GM12878 (cell line): ENCODE data around the gene STEAP3. TPM values are rescaled to one million over a fixed set of nuclear protein-coding genes. Genes with fewer than 3 reads are reported as not detected.

Experiments used
- ATAC-seq: fragments of 200-7000 bp; cut with Tn5 transposase; 3 replicates; pipeline ENCODE4 v1.9.1; 2020; ENCODE audit warnings: mild to moderate bottlenecking, moderate library complexity
- BruUV-seq: library from RNA; stranded (reverse); fragments of 400-500 nt; replicated peaks from 2 replicates; lab custom pipeline; 2021; lab: Mats Ljungman, UMichigan
- CTCF ChIA-PET: fragments of 300-600 bp; sonication (Branson Sonifier 250); formaldehyde crosslinking; extraction: SDS; loops from one replicate; lab custom pipeline; 2021; ENCODE audit warnings: inconsistent platforms; lab: Yijun Ruan, JAX
- POLR2A ChIA-PET: fragments of 350-600 bp; formaldehyde crosslinking; extraction: SDS; loops from one replicate; lab custom pipeline; 2021; ENCODE audit warnings: inconsistent platforms; lab: Charles Lee
- RAD21 ChIA-PET: fragments of 300-600 bp; sonication (Branson Sonifier 250); formaldehyde crosslinking; loops from one replicate; lab custom pipeline; 2023; ENCODE audit warnings: antibody characterized with exemption; ENCODE audit not compliant: unreplicated experiment; lab: Charles Lee
- SMC1A ChIA-PET: fragments of 300-600 bp; sonication (Branson Sonifier 250); formaldehyde crosslinking; loops from one replicate; lab custom pipeline; 2023; ENCODE audit not compliant: unreplicated experiment, uncharacterized antibody; lab: Charles Lee
- DNase-seq: peaks from one replicate; pipeline ENCODE4 v3.0.0-alpha.2; 2011; ENCODE audit warnings: low read depth, low spot score
- FAIRE-seq: peaks from 3 replicates; lab custom pipeline; 2011; peaks lifted over from hg19 to GRCh38; lab: Jason Lieb, UNC
- H2AFZ ChIP-seq: 2 replicates; pipeline ENCODE4 v1.6.0; 2011; ENCODE audit warnings: low read depth, low read length, control low read depth; ENCODE audit not compliant: control insufficient read depth
- H3K27ac ChIP-seq: 2 replicates; pipeline ENCODE4 v1.5.1; 2011; ENCODE audit warnings: control low read depth; ENCODE audit not compliant: control insufficient read depth, insufficient read depth
- H3K27me3 ChIP-seq, 2 experiments: replicated peaks in 1 of 2; 2 replicates each; pipeline versions ENCODE4 v1.6.0 to v1.6.1; 2011; ENCODE audit warnings: low read length in 1 of 2; ENCODE audit not compliant: control insufficient read depth in 2 of 2, insufficient read depth in 2 of 2
- H3K36me3 ChIP-seq, 2 experiments: 2 replicates each; pipeline ENCODE4 v1.5.1; 2011; ENCODE audit warnings: low read length in 1 of 2; ENCODE audit not compliant: control insufficient read depth in 2 of 2, insufficient read depth in 2 of 2
- H3K4me1 ChIP-seq: 2 replicates; pipeline ENCODE4 v1.6.1; 2011; ENCODE audit warnings: mild to moderate bottlenecking, low read length, moderate library complexity, mixed read lengths; ENCODE audit not compliant: control insufficient read depth, insufficient read depth
- H3K4me2 ChIP-seq: 2 replicates; pipeline ENCODE4 v1.6.0; 2011; ENCODE audit warnings: control low read depth; ENCODE audit not compliant: control insufficient read depth, insufficient read depth
- H3K4me3 ChIP-seq: fragments of 200-600 bp; sonication (generic); 2 replicates; pipeline ENCODE4 v1.5.1; 2016
- H3K79me2 ChIP-seq: 2 replicates; pipeline ENCODE4 v1.6.0; 2011; ENCODE audit warnings: low read length; ENCODE audit not compliant: control insufficient read depth, insufficient read depth
- H3K9ac ChIP-seq: 2 replicates; pipeline ENCODE4 v1.8.0; 2011; ENCODE audit warnings: low read length, control low read depth, mixed read lengths; ENCODE audit not compliant: control insufficient read depth, insufficient read depth
- H3K9me3 ChIP-seq: replicated peaks from 3 replicates; pipeline ENCODE4 v1.5.1; 2011; ENCODE audit warnings: mild to moderate bottlenecking, low read length; ENCODE audit not compliant: control insufficient read depth, insufficient read depth
- H4K20me1 ChIP-seq: 2 replicates; pipeline ENCODE4 v1.6.0; 2011; ENCODE audit not compliant: control insufficient read depth, insufficient read depth
- CEBPZ ChIP-seq: fragments of 150-350 bp; IDR thresholded peaks from 2 replicates; pipeline ENCODE4 v1.6.1; 2016; ENCODE audit warnings: low read depth, low read length
- CHD2 ChIP-seq: IDR thresholded peaks from 2 replicates; pipeline ENCODE4 v1.6.1; 2011; ENCODE audit warnings: low read depth, low read length, improper control_type of control experiment, borderline replicate concordance
- E4F1 ChIP-seq: fragments of 450-650 bp; IDR thresholded peaks from 2 replicates; pipeline ENCODE4 v1.6.1; 2018; ENCODE audit warnings: borderline replicate concordance, mild to moderate bottlenecking; ENCODE audit not compliant: partially characterized antibody
- MEF2A ChIP-seq: IDR thresholded peaks from 2 replicates; pipeline ENCODE4 v1.6.1; 2011; ENCODE audit warnings: low read depth, mild to moderate bottlenecking, low read length, moderate library complexity; ENCODE audit not compliant: insufficient read depth
- MLLT1 ChIP-seq: fragments of 450-650 bp; IDR thresholded peaks from 2 replicates; pipeline ENCODE4 v1.6.1; 2016; ENCODE audit warnings: mild to moderate bottlenecking
- POLR2A ChIP-seq: IDR thresholded peaks from 2 replicates; pipeline ENCODE4 v1.6.1; 2011; ENCODE audit warnings: low read depth, mild to moderate bottlenecking, low read length
- POLR2AphosphoS2 ChIP-seq: IDR thresholded peaks from 2 replicates; pipeline ENCODE4 v1.6.1; 2011; ENCODE audit warnings: low read depth, mild to moderate bottlenecking, low read length, improper control_type of control experiment, moderate library complexity
- SREBF2 ChIP-seq: IDR thresholded peaks from 2 replicates; pipeline ENCODE4 v1.6.1; 2012; ENCODE audit warnings: mild to moderate bottlenecking, low read length
- TAF1 ChIP-seq: IDR thresholded peaks from 2 replicates; pipeline ENCODE4 v1.6.1; 2011; ENCODE audit warnings: mild to moderate bottlenecking, low read depth, low read length, borderline replicate concordance
- TBL1XR1 ChIP-seq: IDR thresholded peaks from 2 replicates; pipeline ENCODE4 v1.6.1; 2012; ENCODE audit warnings: low read depth, low read length, improper control_type of control experiment
- TCF7 ChIP-seq: IDR thresholded peaks from 2 replicates; pipeline ENCODE4 v1.6.1; 2014; ENCODE audit warnings: antibody characterized with exemption, borderline replicate concordance
- ZBTB4 ChIP-seq: fragments of 450-650 bp; formaldehyde crosslinking; IDR thresholded peaks from 2 replicates; pipeline ENCODE4 v1.4.0; 2022; ENCODE audit warnings: mild to moderate bottlenecking, moderate library complexity
- WGBS: methylation state at CpG from one replicate; pipeline ENCODE4 v1.1.6; 2016; ENCODE audit warnings: low lambda C conversion rate; ENCODE audit not compliant: insufficient replicate concordance, insufficient coverage; ENCODE audit errors: missing lambda C conversion rate; 5-methylcytosine and 5-hydroxymethylcytosine counted together
- in situ Hi-C: fragments of 300-500 bp; cut with MboI; formaldehyde crosslinking; loops from 9 replicates; pipeline ENCODE4 v1.14.3; 2018; ENCODE audit warnings: mixed read lengths
- intact Hi-C: fragments of 100-400 bp; cut with micrococcal nuclease; formaldehyde crosslinking; loops from one replicate; pipeline ENCODE4 v1.14.2; 2022; ENCODE audit not compliant: unreplicated experiment
- polyA plus RNA-seq, 11 experiments: library from polyadenylated mRNA; depleted of rRNA in 4 of 11; unstranded in 6 of 11; stranded (reverse) in 5 of 11; fragments of >200 nt; fragmentation: Nextera tagmentation in 4 of 11; fragmentation: Illumina TruSeq in 1 of 11; extraction: Ambion mirVana in 4 of 11; extraction: Trizol in 1 of 11; gene quantifications; 1 replicate in 1 of 11; 2 replicates in 10 of 11; pipeline versions ENCODE4 v1.2.1 to v1.2.3, GENCODE V29; 2011 to 2016; ENCODE audit warnings: inconsistent platforms in 2 of 11, missing spikeins in 2 of 11, low read depth in 1 of 11
- total RNA-seq, 4 experiments: library from RNA; depleted of rRNA in 3 of 4; stranded (reverse); fragments of >200 nt in 3 of 4; fragmentation: Illumina TruSeq in 1 of 4; extraction: Trizol in 1 of 4; gene quantifications; 2 replicates each; pipeline versions ENCODE4 v1.2.1 to v1.2.3, GENCODE V29; 2013 to 2021

Gene STEAP3
- total and polyA plus RNA-seq, 10 of the 15 experiments (the other 5 are each of a cell fraction or from before 2014, with no cell fraction given), result 0.42 to 8.3 (median 4.8) TPM

GRCh38 chr2:119205001-119205706 is 18.5 kb upstream of the STEAP3 start:
- Histone ChIP-seq H3K27ac (no peak overlapping the region), H3K36me3 (no peaks in the 10 kb centered on the region), H3K4me2 (no peak overlapping the region), H3K27me3 (peaks cover 0 to 7% of the 10 kb centered on the region in 2 experiments; a peak in 2 of 4 replicates), H3K9me3 (no peaks in the 10 kb centered on the region), H3K79me2 (no peaks in the 10 kb centered on the region), H3K4me1 (peaks cover 3% of the 10 kb centered on the region; the same call in 1 of the 2 replicates), H3K9ac (no peak overlapping the region), H4K20me1 (no peaks in the 10 kb centered on the region), H2AFZ (no peak overlapping the region), H3K4me3 (no peak overlapping the region)
- in situ Hi-C loops, result no loop called here
- FAIRE-seq (no peak), DNase-seq (no peak), ATAC-seq (no peak)
- SMC1A ChIA-PET, result no interaction called here
- CTCF ChIA-PET, result no interaction called here
- RAD21 ChIA-PET, result no interaction called here
- BruUV-seq, result no TSS peak
- WGBS, result 49% methylated on average over 13 of the region's 13 CpGs
- TF ChIP-seq E4F1, result no peak
- no peak for TF ChIP-seq POLR2A
- TF ChIP-seq ZBTB4 (CRISPR knock-in tag), result no peak
- TF ChIP-seq MEF2A, result no peak
- TF ChIP-seq TBL1XR1, result no peak
- TF ChIP-seq MLLT1, result no peak
- no peak for TF ChIP-seq CEBPZ
- no peak for TF ChIP-seq SREBF2
- TF ChIP-seq TAF1, result no peak
- no peak for TF ChIP-seq POLR2AphosphoS2
- TF ChIP-seq CHD2, result no peak
- TF ChIP-seq TCF7, result no peak
- POLR2A ChIA-PET, result no interaction called here
- intact Hi-C loops, result no loop called here
